Measurements from ENCODE around the gene COL9A3.

GRCh38 chr20:62785393-62785792 is 31.5 kb upstream of the COL9A3 start:
- TF ChIP-seq MAX (IDR thresholded peaks at IDR 0.05) = no peak
- no peak for TF ChIP-seq CTCF (IDR thresholded peaks at IDR 0.05; ENCODE audit: control extremely low read depth in 1 of 3, insufficient read depth in 1 of 3, low read depth in 1 of 3, low read length in 3 of 3)
- no peak for TF ChIP-seq HDAC6 (IDR thresholded peaks at IDR 0.05; ENCODE audit: low read depth, low read length)
- TF ChIP-seq SUZ12 (IDR thresholded peaks at IDR 0.05; ENCODE audit: low read length) = no peak
- TF ChIP-seq SIX5 (IDR thresholded peaks at IDR 0.05; ENCODE audit: low read depth, low read length) = no peak
- no peak for TF ChIP-seq CEBPB (IDR thresholded peaks at IDR 0.05; ENCODE audit: low read depth, low read length)

All from H1 (cell line).